ENCODE data around the gene EEF1G.

EEF1G gene

GRCh38 chr11:62601372-62602140, 27.9 kb upstream of the EEF1G start, which contains the start of gene MTA2:
MTA2 (minus strand) TSS chr11:62601865; CDS start chr11:62601450, 415 bp downstream.
- DNase-seq, result peak; percentile 95 to 99
- TF ChIP-seq CTCF (IDR thresholded peaks at IDR 0.05), result no peak
- peak within 1 kb of the TSS; percentile 98 to 99 for H3K27ac ChIP-seq
- peak within 1 kb of the TSS; percentile 96 to 99 for H3K4me3 ChIP-seq
- intact Hi-C loops (cut with DNase I; ENCODE audit: low total_unique reads), result no loop called here
- H3K36me3 ChIP-seq, result peaks cover 29 to 52% (median 35%) of the 10 kb centered on the region in 3 donors
- peaks cover 7 to 43% (median 31%) of the 10 kb centered on the region in 4 donors for H3K4me1 ChIP-seq
- H3K27me3 ChIP-seq, result no peaks in the 10 kb centered on the region
- H3K9me3 ChIP-seq, result no peaks in the 10 kb centered on the region

GRCh38 chr11:62601122-62601371, 27.4 kb upstream of the EEF1G start:
- Histone ChIP-seq H3K4me1 (peaks cover 7 to 43% (median 31%) of the 10 kb centered on the region in 4 donors), H3K4me3 (peak overlapping the region; percentile 96 to 99), H3K36me3 (peaks cover 31 to 52% (median 39%) of the 10 kb centered on the region in 3 donors), H3K27ac (peak overlapping the region; percentile 98 to 99), H3K27me3 (no peaks in the 10 kb centered on the region), H3K9me3 (no peaks in the 10 kb centered on the region)
- intact Hi-C loops (cut with DNase I; ENCODE audit: low total_unique reads), result no loop called here
- DNase-seq, result peak; percentile 49 to 82
- TF ChIP-seq CTCF (IDR thresholded peaks at IDR 0.05), result no peak

GRCh38 chr11:62600367-62601121, 26.9 kb upstream of the EEF1G start:
- Histone ChIP-seq H3K27me3 (no peaks in the 10 kb centered on the region), H3K36me3 (peaks cover 31 to 52% (median 39%) of the 10 kb centered on the region in 3 donors), H3K4me1 (peaks cover 7 to 43% (median 31%) of the 10 kb centered on the region in 4 donors), H3K27ac (peak overlapping the region; percentile 98 to 99), H3K4me3 (peak overlapping the region; percentile 96 to 99), H3K9me3 (no peaks in the 10 kb centered on the region)
- no peak for DNase-seq
- intact Hi-C loops (cut with DNase I; ENCODE audit: low total_unique reads), result no loop called here
- no peak for TF ChIP-seq CTCF (IDR thresholded peaks at IDR 0.05)

GRCh38 chr11:62599901-62600300, 26.2 kb upstream of the EEF1G start:
- H3K9me3 ChIP-seq, result no peaks in the 10 kb centered on the region
- no peak for TF ChIP-seq CTCF (IDR thresholded peaks at IDR 0.05)
- DNase-seq, result no peak
- H3K27me3 ChIP-seq, result no peaks in the 10 kb centered on the region
- H3K4me3 ChIP-seq, result peak overlapping the region; percentile 96 to 99
- H3K36me3 ChIP-seq, result peaks cover 34 to 52% (median 39%) of the 10 kb centered on the region in 3 donors
- intact Hi-C loops (cut with DNase I; ENCODE audit: low total_unique reads), result loop anchor here (10.0 kb wide), 1 partner anchor 55 kb away; the partner anchor contains the start of gene AHNAK
- H3K4me1 ChIP-seq, result peaks cover 7 to 43% (median 31%) of the 10 kb centered on the region in 4 donors
- peak overlapping the region; percentile 98 to 99 for H3K27ac ChIP-seq

GRCh38 chr11:62599069-62599696, 25.5 kb upstream of the EEF1G start:
- peak overlapping the region; percentile 96 to 99 for H3K4me3 ChIP-seq
- H3K36me3 ChIP-seq, result peaks cover 42 to 52% (median 44%) of the 10 kb centered on the region in 3 donors
- H3K4me1 ChIP-seq, result peaks cover 7 to 43% (median 31%) of the 10 kb centered on the region in 4 donors
- peak; percentile 97 to 98 for DNase-seq
- H3K27me3 ChIP-seq, result no peaks in the 10 kb centered on the region
- no peak for TF ChIP-seq CTCF (IDR thresholded peaks at IDR 0.05)
- peak overlapping the region; percentile 98 to 99 for H3K27ac ChIP-seq
- no peaks in the 10 kb centered on the region for H3K9me3 ChIP-seq
- intact Hi-C loops (cut with DNase I; ENCODE audit: low total_unique reads), result loop anchor here (10.0 kb wide), 1 partner anchor 54 kb away; the partner anchor contains the start of gene AHNAK

Measured in tibial artery (tissue), 4 donors.